GM21367 (cell line): ENCODE data around the gene ZNF19.
A peak's percentile ranks its signal among the peaks of the same experiment; 100 is the strongest.
"Not testable (repeated sequence)": the region's sequence is repeated elsewhere in the genome, so short reads cannot be mapped to it uniquely, and the experiment has no call there.

Source experiments
- ATAC-seq: cut with Tn5 transposase; IDR thresholded peaks from one replicate; pipeline ENCODE4 v1.9.1; 2021; ENCODE audit not compliant: unreplicated experiment

Gene ZNF19

DNA sequence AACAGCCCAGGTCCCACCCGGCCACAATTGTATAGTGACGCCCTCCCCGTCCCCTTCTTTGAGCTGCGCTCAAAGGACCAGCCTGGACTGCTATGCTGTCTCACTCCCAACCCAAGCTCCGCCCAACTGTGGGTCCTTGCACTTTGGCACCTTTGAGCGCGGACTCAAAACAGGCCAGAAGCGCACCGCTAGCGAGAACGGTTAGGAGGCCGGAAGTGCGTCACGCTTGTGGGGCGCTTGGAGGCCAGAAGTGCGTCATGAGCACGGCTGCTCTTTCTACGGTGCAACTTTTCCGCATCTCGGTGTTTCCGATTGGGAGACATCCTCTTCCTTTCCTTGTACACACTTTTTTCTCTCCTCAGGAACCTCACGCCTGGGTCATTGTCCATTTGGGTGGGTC, at the start of gene ZNF19:
Gene ZNF19, minus strand, starts transcription at position 203 of the 400 bp plus-strand sequence. CDS start 7,210 bp downstream, outside the sequence.
- no peak for ATAC-seq

DNA sequence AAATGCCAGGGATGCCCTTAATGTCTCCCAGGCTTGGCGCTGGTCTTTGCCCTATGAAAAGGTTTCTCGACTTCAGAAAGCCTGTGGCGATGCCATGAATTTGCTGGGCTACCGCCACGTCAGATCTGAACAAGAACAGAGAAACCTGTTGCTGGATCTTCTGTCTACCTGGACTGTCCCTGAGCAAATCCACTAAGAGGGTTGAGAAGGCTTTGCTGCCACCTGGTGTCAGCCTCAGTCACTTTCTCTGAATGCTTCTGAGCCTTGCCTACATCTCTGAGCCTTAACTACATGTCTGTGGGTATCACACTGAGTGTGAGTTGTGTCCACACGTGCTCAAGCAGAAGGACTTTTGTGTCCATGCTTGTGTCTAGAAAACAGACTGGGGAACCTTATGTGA, 48.5 kb upstream of the ZNF19 start:
- ATAC-seq = peak; percentile 54

DNA sequence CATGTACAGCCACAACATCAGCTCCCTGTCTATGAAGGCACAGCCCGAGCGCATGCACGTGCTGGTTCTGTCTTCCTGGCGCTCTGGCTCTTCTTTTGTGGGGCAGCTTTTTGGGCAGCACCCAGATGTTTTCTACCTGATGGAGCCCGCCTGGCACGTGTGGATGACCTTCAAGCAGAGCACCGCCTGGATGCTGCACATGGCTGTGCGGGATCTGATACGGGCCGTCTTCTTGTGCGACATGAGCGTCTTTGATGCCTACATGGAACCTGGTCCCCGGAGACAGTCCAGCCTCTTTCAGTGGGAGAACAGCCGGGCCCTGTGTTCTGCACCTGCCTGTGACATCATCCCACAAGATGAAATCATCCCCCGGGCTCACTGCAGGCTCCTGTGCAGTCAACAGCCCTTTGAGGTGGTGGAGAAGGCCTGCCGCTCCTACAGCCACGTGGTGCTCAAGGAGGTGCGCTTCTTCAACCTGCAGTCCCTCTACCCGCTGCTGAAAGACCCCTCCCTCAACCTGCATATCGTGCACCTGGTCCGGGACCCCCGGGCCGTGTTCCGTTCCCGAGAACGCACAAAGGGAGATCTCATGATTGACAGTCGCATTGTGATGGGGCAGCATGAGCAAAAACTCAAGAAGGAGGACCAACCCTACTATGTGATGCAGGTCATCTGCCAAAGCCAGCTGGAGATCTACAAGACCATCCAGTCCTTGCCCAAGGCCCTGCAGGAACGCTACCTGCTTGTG, 47.8 kb upstream of the ZNF19 start:
- no peak for ATAC-seq

DNA sequence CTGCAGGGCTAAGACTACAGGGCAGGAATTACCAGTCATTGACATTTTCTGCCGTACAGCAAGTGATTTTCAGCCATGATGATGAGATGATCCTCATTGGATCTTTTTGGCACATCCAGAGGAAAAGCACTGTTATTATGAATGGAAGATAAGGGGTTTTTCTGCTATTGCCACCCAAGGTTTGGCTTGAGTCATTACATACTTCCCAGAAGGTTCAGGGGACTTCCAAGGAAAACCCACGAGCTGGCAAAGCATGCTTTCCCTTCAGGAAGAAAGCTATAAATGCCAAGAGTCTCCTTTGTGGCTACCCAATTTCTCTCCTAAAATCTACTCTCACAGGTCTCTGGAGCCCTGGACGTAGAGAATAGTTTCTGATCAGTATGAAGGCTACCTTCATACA, 43.2 kb upstream of the ZNF19 start:
- ATAC-seq = no peak

DNA sequence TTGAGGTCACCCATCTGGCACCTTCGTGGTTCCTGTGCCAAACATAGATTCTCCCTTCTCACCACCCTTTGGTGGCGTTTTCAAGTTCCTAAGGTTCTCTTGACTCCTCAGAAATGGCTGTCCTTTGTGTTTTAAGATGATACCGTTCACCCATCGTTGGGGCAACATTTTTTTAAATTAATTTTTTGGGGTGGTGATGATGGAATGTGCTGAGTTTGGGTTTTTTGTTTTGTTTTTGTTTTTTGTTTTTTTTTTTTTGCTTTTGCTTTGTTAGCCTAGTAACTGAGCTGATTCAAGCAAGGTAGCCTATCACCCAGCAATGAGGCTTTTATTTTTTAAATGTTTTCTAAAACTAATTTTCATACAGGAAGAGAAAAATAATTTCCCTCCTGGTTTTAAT, 39.7 kb upstream of the ZNF19 start:
- no peak for ATAC-seq

DNA sequence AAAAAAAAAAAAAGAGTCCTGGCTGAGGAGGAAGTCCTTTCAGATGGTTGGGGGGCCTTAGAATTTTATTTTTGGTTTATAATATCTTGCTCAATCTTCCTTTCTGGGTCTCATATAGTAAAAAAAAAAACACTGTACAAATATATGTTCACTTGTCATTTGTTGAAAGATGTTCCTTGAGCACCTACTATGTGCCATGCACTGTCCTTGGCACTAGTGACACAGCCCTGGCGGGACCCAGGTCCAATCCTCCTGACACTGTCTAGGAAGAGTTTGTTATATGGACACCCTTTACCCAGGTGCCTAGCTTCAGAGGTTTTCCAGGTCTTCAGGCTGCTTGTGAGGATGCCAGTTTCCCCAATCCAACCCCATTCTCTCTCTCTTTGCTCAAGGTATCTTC, 39.1 kb upstream of the ZNF19 start:
- no peak for ATAC-seq

DNA sequence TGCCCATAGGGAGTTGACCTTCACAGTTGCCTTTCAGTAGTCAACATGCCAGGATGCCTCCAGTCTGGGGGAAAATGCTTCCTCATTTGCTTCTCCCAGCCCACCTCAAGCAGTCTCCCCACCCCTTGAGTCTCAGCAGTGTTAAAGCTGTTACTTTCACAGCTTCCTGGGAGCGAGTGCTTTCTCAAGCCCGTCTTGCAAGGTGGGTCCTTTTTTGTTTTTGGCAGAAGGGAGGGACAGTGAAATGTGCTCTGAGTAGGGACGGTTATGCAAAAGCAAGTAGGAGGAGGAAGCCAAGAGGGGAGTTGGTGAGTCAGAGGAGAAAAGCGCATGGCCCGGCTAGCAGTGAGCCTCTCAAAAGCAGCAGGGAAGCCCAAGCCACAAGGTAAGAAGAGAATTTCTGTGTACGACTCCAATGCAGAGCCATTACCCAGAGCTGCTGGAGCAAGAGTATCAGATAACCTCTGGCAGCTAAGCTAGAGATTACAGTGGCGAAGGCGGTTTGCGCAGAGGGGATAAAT, 37.0 kb upstream of the ZNF19 start, which contains the start of gene CHST4:
Gene CHST4, plus strand, starts transcription at position 316 of the 521 bp plus-strand sequence. CDS start 10,252 bp downstream, outside the sequence.
- no peak for ATAC-seq

DNA sequence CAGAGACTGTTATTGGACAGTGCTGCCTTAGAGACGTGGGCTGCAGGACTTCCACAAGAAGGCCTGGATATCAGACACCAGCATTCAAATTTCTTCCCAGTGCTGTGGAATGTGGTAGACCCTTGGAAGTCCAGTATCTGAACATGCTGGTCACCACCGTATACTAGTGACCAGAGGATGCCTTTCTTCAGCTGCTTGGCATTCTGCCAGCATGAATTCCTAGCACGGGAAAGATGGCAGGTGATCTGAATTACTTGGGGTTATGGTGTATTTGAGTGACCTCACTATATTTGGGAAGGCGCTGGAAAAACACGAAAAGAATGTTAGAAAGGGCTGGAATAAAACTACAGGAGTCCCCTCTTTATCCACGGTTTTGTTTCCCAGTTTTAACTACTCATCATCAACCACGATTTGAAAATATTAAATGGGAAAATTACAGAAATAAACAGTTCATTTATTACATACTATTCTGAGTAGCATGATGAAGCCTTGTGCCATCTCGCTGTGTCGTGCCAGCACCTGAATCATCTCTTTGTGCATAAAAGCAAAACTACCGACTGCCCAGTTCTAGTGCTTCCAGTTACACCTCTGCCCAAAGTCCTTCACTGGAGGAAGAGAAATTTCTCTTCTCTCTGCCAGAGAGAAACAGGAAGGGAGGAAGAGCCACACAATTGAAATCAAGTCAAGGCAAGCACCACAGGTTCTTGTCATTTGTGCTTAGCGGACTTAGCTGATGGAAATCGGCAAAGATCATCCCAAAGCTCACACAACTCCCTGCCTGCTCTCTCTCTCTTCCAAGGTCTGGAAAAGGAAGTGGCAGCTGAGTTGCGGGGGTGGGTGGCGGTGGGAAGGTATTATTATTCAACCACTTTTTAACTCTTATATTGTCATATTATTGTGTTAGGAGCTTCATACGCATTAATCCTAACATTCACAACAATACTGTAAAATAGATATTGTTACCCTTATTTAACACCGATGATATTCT, 35.7 kb upstream of the ZNF19 start:
- ATAC-seq = no peak

DNA sequence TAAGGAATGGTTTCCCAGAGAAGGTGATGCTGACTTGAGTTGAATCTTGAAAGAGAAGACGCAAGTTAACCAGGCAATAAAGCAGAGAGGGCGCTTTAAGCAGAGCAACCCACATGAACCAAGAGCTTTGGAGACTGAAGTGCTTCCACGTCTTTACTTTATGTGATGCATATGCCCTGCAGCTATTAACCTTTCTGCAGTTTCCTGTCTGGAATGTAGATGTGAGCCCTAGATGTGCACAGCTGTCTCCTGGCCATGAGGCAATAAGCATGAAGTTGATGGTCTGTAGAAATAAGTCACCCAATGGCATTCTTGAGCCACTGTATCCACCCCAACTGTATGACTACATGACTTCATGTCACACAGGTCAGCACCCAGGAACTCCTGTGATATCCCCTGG, 31.4 kb upstream of the ZNF19 start:
- ATAC-seq = no peak

DNA sequence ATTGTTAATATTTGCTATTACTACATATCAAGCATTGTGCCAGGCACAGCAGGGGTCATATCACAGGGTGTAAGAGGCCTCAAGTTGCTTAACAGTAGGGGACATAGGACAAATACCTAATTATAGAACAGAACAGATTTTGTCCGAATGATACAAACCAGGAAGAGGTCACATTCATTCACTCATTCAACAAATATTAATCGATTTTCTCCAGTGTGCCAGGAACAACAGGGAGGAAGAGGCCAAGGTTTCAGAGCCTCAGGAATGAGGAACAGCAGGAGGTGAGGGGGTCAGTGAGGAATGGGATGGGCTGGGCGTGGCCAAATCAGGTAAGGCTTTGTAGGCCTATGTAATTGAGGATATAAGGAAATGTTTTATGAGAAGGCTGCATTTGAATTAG, 25.9 kb upstream of the ZNF19 start:
- no peak for ATAC-seq

DNA sequence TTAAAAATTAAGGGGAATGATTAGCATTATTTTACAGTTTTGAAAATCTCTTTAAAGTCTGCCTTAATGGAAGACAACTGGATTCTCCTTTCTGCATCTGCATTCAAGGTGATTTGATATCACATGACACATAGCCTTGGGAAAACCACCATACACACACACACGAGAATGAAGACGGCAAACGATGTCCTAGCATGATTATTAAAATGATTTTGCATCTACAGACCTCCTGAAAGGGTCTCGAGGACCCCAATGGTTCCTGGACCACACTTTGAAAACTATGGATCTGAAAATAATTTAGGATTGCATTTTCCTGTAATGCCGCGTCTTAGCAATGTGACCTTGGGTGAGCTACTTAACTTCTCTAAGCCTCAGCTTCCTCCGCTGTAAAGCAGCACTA, 25.4 kb upstream of the ZNF19 start:
- no peak for ATAC-seq

DNA sequence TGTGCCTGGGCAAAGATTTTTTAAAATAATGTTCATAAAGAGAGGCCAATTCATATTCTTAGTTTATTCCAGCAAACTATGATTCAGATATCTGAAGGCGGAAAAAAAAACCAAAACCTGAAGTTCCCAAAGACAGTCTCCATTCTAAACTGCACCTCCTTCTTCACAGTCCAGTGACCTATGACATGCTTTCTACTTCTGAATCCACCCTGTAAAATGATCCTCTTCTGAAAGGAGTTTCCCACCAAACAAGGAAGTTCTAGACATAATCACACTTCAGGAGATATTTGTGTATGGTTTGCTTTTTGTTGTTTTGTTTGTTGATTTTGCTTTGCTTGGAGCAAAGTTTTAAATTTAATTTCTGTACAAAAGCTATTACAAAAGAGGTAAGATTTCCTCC, 24.2 kb upstream of the ZNF19 start:
- no peak for ATAC-seq

DNA sequence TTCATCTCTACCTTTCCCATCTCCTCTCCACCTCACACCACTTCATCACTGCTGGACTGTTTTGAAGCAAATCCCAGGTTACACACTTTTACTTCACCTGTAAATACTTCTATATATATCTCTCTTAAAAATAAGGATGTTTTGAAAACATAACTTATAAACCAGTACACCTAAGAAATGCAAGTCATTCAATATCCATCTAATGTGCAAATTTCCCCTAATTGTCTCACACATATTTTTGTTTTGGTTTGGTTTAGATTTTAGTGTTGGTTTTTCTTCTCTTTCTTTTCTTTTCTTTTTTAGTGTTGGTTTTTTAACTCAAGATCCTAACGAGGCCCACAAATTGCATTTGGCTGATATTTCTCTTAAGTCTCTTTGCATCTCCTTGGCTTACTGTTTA, 17.9 kb upstream of the ZNF19 start:
- no peak for ATAC-seq

DNA sequence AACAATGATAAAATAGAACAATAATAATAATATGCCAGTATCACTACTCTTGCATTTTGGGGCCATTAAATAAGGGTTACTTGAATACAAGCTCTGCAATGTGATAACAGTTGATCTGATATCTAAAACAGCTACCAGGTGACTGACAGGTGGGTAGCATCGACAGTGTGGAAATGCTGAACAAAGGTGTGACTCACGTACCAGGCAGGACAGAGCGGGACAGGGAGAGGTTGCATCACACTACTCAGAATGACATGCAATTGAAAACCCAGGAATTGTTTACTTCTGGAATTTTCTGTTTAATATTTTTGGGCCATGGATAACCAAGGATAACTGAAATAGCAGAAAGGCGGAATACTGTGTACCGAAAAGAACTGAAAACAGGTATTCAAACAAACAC, 15.8 kb upstream of the ZNF19 start:
- ATAC-seq = no peak

DNA sequence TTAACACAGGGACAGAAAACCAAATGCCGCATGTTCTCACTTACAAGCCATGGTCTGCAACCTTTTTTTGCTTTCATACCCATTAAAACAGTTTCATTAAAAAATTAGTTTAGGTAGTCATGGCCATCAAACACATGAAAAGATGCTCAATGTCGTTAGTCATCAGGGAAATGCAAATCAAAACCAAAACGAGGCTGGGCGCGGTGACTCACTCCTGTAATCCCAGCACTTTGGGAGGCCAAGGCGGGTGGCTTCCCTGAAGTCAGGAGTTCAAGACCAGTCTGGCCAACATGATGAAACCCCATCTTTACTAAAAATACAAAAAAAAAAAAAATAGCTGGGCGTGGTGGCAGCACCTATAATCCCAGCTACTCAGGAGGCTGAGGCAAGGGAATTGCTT, 14.9 kb upstream of the ZNF19 start:
- ATAC-seq = not testable (repeated sequence)

DNA sequence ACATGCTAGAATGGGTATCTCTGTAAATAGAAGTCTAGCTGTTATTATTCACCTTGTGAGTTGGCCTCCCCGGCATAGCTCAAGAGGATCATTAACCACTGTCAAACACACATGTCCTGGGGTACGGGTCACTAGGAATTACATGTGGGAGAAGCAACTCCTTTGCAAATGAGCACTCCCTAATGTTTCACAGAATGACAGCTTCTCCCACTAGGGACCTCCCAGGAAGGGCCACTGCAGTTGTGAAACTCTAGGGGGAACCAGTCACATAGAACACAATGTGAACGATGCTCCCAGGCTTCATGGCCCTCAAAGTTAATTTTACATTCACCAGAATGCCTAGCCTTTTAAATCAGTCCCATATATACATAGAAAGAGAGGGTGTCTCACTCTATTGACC, 12.4 kb upstream of the ZNF19 start:
- ATAC-seq = no peak

DNA sequence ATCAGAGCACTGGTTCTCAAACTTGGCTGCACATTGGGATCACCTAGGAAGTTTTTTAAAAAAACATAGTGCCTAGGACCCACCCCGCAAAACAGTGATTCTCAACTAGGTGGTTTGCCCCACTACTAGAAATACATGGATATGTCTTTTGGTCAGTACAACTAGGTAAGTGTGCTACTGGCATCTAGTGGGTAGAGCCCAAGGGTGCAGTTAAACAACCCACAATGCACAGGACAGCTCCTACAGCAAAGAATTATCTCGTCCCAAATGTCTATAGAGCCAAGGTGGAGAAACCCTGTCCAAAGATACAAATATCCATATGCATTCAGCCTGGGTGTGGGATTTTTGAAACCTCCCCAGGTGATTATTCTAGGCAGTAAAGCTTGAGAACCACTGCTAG, 11.8 kb upstream of the ZNF19 start:
- ATAC-seq = no peak

DNA sequence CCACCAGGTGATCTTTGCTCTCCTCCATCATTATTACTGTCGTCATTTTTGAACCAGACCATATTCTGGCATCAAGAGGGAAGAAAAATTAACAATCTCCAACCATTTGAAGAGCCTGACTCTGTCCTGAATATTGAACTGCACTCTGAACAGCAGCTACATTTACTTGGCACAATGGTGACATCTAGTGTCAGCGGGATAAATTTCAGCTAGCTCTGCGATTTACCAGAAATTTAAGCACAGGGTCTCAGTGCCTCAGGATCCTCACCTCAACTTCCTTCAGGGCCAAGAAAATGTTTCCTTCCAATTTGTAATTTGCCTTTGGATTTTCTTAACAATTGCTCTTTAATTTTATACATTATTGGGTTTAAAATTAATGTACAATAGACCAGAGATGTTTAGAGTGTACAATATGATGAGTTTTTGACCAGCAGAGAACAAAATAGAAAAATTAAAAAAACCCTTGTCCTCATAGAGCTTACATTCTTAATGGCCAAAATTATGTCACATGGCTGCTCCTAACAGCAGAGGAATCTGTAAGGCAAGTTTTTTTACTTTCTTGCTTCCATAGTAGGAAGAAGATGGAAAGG, 10.7 kb upstream of the ZNF19 start:
- no peak for ATAC-seq

DNA sequence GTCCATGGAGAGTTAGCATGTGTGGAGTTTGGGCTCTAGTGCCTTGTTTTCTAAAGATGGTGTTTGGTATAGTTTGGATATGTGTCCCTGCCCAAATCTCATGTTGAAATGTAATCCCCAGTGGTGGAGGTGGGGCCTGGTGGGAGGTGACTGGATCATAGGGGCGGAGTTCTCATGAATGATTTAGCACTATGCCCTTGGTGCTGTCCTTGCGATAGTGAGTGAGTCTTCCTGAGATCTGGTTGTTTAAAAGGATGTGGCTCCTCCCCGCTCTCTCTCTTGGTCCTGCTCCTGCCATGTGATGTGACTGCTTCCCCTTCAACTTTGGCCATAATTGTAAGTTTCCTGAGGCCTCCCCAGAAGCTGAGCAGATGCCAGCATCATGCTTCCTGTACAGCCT, 8.9 kb upstream of the ZNF19 start:
- no peak for ATAC-seq

DNA sequence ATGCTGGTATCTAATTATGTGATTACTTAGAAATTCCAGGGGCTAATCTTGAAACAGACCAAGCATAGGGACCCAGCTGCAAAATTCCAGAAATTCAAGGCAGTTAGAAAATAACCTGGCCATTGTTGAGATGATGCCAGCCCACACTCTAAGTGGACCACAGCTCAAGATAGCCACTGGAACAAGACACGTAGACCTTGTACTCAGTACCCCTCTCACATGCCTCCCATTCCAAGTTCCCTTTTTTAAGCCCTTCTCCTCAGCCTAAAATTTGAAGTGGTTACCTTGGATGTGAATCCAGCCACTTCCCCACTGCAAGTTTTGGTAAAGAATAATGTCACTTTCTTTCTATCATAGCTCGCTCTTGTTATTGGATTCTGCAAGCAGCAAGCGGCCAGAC, 4.1 kb upstream of the ZNF19 start:
- ATAC-seq = no peak

DNA sequence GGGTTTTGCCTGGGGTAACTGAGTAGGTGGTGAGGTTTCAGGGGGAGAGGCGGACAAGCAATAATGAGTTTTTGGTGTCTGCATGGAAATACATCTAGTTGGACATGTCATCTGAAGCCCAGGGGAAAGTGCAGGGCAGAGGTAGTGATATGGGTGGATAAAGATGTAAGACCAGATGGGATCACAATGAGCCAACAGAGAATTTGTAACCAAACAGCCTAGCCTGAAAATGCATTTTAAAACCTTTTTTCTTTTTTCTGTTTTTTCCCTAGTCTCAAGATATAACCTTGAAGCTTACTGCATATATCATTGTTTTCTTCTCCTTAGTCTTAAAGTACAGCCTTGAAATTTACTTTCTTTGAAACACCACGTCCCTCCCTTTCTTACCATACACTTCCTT, 3.7 kb upstream of the ZNF19 start:
- no peak for ATAC-seq
